GM18505 (cell line): Measurements from ENCODE around the gene NKAIN4.

Experiments
- ATAC-seq: cut with Tn5 transposase; IDR thresholded peaks from one replicate; pipeline ENCODE4 v1.9.1; 2021; ENCODE audit not compliant: unreplicated experiment
- POLR2A ChIP-seq: IDR thresholded peaks from 4 replicates; pipeline ENCODE4 v1.6.1; 2011; ENCODE audit warnings: borderline replicate concordance; ENCODE audit not compliant: insufficient read depth, insufficient read length; ENCODE audit errors: extremely low read depth

The NKAIN4 gene

DNA sequence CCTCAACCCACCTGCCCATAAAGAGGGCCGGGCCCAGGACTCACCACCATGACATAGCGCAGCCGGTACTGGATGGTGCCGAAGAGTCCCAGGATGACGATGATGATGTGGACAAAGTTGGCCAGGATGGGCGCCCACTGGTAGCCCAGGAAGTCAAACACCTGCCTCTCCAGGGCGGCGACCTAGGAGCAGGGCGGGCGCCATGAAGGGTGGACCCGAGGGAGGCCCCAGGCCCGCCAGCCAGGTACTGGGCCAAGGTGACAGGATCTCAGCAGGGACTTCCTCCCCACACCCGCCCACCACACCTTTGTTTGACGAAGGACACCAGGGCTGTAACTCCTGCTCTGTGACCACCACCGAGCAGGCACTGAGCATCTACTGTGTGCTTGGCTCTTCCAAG is 4.4 kb downstream of the NKAIN4 start:
- no peak for TF ChIP-seq POLR2A
- ATAC-seq: no peak

DNA sequence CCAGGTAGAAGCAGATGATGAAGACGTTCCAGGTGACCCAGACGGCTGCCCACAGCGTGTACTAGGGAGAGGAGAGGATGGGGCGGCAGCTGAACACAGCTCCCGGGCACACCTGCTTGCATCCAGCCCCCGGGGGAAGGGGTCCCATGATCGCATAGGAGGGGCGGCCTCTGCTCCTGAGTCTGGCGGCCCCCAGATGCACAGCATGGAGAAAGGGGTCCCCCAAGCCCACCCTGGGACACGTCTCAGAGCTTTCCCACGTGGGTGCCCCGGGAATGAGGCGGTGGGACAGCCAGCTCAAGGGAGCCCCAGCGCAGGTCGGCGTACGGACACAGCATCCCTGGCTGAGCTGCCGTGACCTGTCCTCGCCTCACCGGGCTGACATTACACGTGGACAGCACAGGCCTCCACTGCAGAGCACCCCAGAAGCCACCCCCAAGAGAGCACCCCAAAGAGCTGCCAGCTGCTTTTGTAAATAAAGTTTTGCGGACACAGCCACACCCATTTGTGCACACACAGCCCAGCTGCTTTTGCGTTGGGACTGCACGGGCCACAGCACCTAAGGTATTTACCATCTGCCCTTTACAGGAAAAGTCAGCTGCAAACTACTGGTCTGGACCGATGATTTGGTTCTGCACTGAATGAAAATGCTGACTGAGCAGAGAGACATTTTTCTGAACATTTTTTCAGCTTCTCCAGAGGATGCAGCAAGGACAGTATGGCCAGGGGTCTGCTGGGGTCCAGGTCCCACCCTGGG is 5.2 kb downstream of the NKAIN4 start:
- no peak for TF ChIP-seq POLR2A
- ATAC-seq: no peak

DNA sequence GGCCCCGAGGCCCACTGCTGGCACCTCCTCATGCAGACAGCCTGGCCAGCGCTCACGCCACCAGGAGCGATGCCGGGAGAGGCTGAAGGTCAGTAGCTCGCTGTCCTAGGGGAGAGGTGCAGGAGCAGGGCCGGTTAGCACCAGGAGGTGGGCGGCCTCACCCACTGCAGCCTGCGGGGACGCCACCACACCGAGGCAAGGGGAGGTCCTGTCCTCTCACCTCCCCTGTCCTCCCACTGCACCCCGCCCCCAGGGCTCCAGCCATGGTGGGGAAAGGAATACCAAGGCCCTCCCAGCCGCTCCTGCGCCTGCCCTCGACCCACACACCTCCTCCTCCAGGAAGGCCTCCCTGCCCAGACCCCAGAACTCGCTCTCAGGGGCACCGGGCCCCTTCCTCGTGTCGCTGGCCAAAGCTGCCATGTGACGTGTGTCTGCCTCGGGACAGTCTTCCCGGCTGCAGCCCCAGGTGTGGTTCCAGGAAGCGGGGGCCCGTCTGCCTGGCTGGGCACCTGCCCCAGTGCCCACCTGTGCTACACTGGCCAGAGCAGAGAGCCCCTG is 6.5 kb downstream of the NKAIN4 start:
- no peak for TF ChIP-seq POLR2A
- no peak for ATAC-seq

GRCh38 chr20:63246490-63247288 is 7.6 kb downstream of the NKAIN4 start:
- no peak for TF ChIP-seq POLR2A
- ATAC-seq: no peak

DNA sequence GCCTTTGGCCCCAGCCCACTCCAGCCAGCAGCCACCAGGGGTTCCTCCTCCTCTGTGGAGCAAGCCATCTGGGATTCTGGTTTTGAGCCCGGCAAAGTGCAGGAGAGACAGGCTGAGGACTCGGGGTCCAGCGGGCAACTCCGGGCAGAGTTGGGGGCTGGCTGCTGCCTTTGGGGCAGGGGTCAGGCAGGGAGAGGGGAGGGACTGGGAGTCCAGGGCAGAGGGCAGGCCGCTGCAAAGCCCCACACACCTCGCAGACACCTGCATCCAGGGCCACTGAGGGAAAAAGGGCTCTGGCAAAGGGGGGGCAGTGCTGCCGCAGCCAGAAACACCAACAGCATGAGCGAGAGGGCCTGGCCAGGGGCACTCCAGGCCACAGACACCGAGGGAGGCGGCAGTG is 9.8 kb downstream of the NKAIN4 start:
- ATAC-seq: no peak
- TF ChIP-seq POLR2A: no peak

GRCh38 chr20:63243604-63244247 is 10.5 kb downstream of the NKAIN4 start:
- TF ChIP-seq POLR2A: no peak
- no peak for ATAC-seq

- no peak for TF ChIP-seq POLR2A
- ATAC-seq: no peak
Measured at GRCh38 chr20:63242736-63243135, 11.5 kb downstream of the NKAIN4 start.

GRCh38 chr20:63241272-63241671 is 13.0 kb downstream of the NKAIN4 start:
- no peak for TF ChIP-seq POLR2A

GRCh38 chr20:63240004-63240403 is 14.3 kb downstream of the NKAIN4 start:
- TF ChIP-seq POLR2A: no peak
- no peak for ATAC-seq

More at GRCh38 chr20:63241272-63241671, 13.0 kb downstream of the NKAIN4 start:
- no peak for ATAC-seq

DNA sequence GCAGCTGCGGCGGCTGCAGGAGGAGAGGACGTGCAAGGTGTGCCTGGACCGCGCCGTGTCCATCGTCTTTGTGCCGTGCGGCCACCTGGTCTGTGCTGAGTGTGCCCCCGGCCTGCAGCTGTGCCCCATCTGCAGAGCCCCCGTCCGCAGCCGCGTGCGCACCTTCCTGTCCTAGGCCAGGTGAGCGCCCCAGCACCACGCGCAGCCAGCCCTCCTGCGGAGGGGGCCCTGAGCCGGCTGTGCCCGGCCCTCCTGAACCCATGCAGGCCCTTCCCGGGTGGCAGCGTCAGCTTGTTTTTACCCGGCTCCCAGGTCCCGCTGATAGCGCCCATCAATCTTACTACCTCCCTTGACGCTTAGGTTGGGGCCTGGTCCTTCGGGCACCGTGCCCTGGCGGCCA is 14.8 kb downstream of the NKAIN4 start:
- no peak for TF ChIP-seq POLR2A
- ATAC-seq: no peak

GRCh38 chr20:63238514-63239125 is 15.6 kb downstream of the NKAIN4 start:
- ATAC-seq: no peak
- no peak for TF ChIP-seq POLR2A

GRCh38 chr20:63238031-63238430 is 16.2 kb downstream of the NKAIN4 start:
- no peak for ATAC-seq
- TF ChIP-seq POLR2A: no peak
